ENCODE results near the gene LRMDA. TPM values are rescaled to one million over a fixed set of nuclear protein-coding genes. Genes with fewer than 3 reads are reported as not detected.

Gene LRMDA
- total and polyA plus RNA-seq, 2 of the 8 experiments (the other 6 are each of a cell fraction or from before 2014, with no cell fraction given) = 0.86 to 2.8 TPM

- no peak for TF ChIP-seq CTCF (IDR thresholded peaks at IDR 0.05; ENCODE audit: control extremely low read depth in 1 of 3, insufficient read depth in 1 of 3, low read depth in 1 of 3, low read length in 3 of 3)
- no peak for TF ChIP-seq ATF3 (IDR thresholded peaks at IDR 0.05; ENCODE audit: insufficient read depth, low read depth, low read length)
- TF ChIP-seq KDM5A (IDR thresholded peaks at IDR 0.05; ENCODE audit: low read length) = no peak
- no peak for TF ChIP-seq PHF8 (conservative IDR thresholded peaks at IDR 0.05; ENCODE audit: low read depth, low read length)
- no peak for TF ChIP-seq MAFK (IDR thresholded peaks at IDR 0.05; ENCODE audit: low read depth, low read length)
- TF ChIP-seq SRF (IDR thresholded peaks at IDR 0.05; ENCODE audit: low read depth, low read length) = no peak
These were observed 923.5 kb downstream of the LRMDA start (continued) for GRCh38 chr10:76354921-76355320.
